GM12801 (cell line): Measurements from ENCODE around the gene HK3.

ENCODE experiments used
- TF ChIP-seq, protein P1 (sequence below): IDR thresholded peaks from one replicate; pipeline ENCODE4 v1.5.1; 2011; ENCODE audit warnings: control low read depth; ENCODE audit not compliant: insufficient read length; ENCODE audit errors: extremely low read depth

Gene HK3

DNA sequence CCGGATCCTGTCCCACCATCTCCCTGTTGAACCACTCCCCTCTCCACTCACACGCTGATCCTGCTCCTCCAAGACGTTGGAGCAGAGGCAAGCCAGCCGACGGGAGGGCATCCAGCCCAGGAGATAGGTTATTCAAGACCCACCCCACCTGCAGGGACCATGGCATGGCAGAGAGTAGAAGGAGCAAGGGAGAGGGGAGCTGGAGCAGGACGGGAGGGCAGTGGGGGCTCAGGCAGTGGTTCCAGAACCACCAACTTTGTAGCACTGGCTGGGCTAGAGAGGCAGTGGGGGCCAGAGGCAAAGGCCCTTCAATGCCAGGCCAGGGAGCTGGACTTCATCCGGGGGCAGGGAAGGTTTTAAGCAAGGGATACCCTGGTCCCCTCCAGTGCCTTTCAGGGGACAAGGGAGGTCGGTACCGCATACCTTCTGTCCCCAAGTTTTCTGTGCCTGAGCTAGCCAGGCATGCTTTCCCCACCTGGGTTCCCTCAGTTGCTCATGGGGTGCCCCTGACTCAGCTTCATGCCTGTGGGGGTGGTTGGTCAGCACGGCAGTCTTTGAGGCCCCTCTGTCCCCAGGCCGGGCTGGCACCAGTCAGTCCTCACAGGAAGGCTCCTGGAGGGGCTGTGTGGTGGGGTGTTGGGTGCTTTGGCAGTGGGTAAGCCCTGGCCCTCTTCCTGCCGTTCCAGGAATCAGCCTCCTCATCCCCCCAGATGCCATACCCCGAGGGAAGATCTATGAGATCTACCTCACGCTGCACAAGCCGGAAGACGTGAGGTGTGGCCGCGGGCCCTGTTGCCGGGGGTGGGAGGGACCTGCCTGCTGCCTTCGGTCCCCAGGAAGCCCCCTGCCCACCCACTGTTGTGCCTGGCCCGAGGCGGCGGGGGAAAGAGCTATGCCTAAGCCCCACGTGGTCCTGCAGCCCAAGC lies 22.4 kb downstream of the HK3 start:
- TF ChIP-seq, protein P1, sequence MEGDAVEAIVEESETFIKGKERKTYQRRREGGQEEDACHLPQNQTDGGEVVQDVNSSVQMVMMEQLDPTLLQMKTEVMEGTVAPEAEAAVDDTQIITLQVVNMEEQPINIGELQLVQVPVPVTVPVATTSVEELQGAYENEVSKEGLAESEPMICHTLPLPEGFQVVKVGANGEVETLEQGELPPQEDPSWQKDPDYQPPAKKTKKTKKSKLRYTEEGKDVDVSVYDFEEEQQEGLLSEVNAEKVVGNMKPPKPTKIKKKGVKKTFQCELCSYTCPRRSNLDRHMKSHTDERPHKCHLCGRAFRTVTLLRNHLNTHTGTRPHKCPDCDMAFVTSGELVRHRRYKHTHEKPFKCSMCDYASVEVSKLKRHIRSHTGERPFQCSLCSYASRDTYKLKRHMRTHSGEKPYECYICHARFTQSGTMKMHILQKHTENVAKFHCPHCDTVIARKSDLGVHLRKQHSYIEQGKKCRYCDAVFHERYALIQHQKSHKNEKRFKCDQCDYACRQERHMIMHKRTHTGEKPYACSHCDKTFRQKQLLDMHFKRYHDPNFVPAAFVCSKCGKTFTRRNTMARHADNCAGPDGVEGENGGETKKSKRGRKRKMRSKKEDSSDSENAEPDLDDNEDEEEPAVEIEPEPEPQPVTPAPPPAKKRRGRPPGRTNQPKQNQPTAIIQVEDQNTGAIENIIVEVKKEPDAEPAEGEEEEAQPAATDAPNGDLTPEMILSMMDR = no peak

DNA sequence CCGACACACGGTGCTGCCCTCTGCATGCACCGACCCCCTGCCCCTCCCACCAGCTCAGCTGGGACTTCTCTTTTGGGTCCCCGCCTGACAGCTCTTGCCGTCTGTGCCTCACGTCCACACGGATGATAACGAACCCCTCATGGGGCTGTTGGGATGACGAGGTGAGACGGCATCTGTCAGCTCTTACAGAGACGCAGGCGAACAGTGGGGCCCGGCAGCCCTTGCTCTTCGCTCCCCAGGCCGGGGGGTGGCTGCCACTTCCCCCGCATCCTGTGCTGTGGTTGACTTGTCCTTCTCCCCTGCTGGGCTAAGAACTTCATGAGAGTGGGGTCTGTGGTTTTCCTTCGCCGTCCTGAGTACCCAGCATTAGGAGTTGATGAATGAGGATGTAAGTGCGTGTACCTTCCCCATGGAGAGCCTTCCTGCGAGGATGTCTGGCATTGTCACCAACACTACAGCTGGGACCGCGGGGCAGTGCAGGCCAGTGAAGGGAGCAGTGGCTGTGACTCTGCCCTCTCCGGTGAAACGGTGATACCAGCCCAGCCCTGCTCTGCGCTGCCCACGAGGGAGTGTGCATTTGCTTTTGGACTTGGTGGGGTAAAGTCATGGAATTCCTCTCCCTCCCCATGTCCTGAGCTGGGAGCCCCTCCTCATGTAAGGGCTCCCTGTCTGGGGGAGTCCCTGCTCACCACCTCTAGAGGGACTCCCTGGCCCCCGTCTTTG lies 23.2 kb downstream of the HK3 start:
- TF ChIP-seq, protein P1 = no peak

DNA sequence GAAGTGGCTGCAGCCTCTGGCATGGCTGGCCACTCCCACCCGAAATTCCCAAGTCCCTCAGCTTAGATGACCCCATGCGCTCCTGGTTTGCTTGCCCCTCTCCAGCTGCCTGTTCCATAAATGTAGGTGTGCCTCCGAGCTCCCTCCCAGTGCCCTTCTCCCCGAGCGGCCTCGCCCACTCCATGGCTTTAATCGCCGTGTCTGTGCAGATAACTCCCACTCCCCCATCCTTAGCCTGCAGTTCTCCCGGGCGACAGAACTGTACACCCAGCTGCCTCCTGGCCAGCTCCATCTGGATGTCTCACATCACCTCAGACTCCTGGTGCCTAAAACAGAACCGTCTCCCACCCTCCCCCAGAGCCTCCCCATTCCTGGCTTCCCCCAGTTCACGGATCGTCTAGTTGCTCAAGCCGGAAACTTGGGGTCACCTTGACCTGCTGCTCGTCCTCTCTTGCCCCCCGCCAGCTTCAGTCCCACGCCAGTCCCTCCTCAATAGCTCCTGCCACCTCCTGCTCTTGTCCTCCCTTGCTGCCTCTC lies 24.1 kb downstream of the HK3 start:
- TF ChIP-seq, protein P1 = no peak

DNA sequence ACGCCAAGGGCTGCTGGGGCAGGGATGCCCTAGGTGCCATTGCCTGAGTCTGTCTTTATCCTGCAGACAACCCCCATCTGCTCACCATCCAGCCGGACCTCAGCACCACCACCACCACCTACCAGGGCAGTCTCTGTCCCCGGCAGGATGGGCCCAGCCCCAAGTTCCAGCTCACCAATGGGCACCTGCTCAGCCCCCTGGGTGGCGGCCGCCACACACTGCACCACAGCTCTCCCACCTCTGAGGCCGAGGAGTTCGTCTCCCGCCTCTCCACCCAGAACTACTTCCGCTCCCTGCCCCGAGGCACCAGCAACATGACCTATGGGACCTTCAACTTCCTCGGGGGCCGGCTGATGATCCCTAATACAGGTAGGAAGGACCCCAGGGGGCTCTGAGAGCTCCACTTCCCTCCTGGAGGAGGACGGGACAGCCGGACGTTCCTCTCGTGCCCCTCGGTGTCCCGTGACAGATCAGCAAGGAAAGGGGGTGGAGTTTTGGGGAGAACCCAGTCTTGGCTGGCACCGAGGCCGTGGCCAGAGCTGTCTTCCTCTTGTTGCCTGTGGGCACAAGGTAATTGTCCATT lies 24.9 kb downstream of the HK3 start:
- TF ChIP-seq, protein P1 = no peak

DNA sequence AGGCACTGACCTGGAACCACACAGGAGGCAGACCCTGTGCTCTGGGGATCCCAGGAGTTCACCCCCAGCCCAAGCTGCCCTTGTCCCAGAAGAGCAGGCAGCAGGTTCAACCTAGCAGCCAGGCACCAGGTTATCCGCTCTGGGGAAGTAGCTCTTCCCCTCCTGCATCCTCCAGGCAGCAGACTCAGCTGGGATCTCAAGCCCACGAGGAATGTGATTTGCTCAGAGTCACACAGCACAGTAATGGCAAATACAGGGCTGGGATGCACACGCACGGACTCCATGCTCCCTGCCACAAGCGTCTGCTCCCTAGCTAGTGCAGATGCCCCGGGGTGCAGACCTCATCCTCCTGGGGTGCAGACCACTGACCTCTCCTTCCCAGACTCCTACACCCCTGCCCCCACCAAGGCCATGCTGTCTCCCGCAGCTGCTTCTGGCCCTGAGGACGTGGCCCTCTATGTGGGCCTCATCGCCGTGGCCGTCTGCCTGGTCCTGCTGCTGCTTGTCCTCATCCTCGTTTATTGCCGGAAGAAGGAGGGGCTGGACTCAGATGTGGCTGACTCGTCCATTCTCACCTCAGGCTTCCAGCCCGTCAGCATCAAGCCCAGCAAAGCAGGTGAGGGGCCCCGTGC lies 25.5 kb downstream of the HK3 start:
- TF ChIP-seq, protein P1 = no peak

DNA sequence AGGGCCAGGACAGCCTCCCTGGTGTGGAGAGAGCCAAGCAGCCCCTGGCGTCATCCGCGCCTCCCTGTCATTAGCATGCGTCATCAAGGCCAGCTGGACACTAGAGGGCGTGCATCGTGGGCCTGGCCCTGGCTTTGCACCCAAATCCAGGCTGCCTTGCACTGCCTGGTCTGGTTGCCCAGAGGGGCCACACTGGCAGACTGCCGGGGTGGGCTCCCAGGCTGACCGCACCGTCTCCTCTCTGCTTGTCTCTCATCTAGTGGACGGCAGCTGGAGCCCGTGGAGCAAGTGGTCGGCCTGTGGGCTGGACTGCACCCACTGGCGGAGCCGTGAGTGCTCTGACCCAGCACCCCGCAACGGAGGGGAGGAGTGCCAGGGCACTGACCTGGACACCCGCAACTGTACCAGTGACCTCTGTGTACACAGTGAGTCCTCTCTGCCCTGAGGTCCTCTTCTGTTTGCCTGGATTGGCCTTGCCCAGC lies 29.0 kb downstream of the HK3 start:
- TF ChIP-seq, protein P1 = no peak
